MCF 10A (cell line): ENCODE results near the gene SCAPER. TPM values are rescaled to one million over a fixed set of nuclear protein-coding genes. Genes with fewer than 3 reads are reported as not detected.

Source experiments
- BruUV-seq: library from RNA; stranded (reverse); fragments of 400-500 nt; replicated peaks from 2 replicates; lab custom pipeline; 2021; lab: Mats Ljungman, UMichigan
- CTCF ChIA-PET: fragments of 300-600 bp; sonication (Branson Sonifier 250); formaldehyde crosslinking; extraction: SDS; loops from one replicate; lab custom pipeline; 2021; ENCODE audit warnings: antibody characterized with exemption, inconsistent platforms; lab: Yijun Ruan, JAX
- POLR2A ChIA-PET: fragments of 300-600, 350-650 bp; sonication (Branson Sonifier 250); formaldehyde crosslinking; extraction: SDS; loops from one replicate; lab custom pipeline; 2020; ENCODE audit warnings: antibody characterized with exemption, inconsistent platforms; lab: Yijun Ruan, JAX
- DNase-seq: peaks from one replicate; pipeline ENCODE4 v3.0.0-alpha.2; 2018; ENCODE audit not compliant: unreplicated experiment
- H3K27ac Mint-ChIP-seq: one replicate; pipeline ENCODE4 v1.8.0; 2022; ENCODE audit warnings: mild to moderate bottlenecking, low read depth, mixed read lengths; ENCODE audit not compliant: unreplicated experiment
- H3K27me3 Mint-ChIP-seq: one replicate; pipeline ENCODE4 v1.8.0; 2022; ENCODE audit warnings: mixed read lengths; ENCODE audit not compliant: insufficient read depth, unreplicated experiment
- H3K36me3 Mint-ChIP-seq: one replicate; pipeline ENCODE4 v1.8.0; 2022; ENCODE audit warnings: mild to moderate bottlenecking, moderate library complexity, mixed read lengths; ENCODE audit not compliant: insufficient read depth, unreplicated experiment
- H3K4me1 Mint-ChIP-seq: one replicate; pipeline ENCODE4 v1.8.0; 2022; ENCODE audit warnings: mixed read lengths; ENCODE audit not compliant: insufficient read depth, unreplicated experiment
- H3K4me3 Mint-ChIP-seq: one replicate; pipeline ENCODE4 v1.8.0; 2022; ENCODE audit warnings: mild to moderate bottlenecking, moderate library complexity, mixed read lengths; ENCODE audit not compliant: unreplicated experiment
- H3K9me3 Mint-ChIP-seq: one replicate; pipeline ENCODE4 v1.8.0; 2022; ENCODE audit warnings: mixed read lengths; ENCODE audit not compliant: unreplicated experiment
- CTCF ChIP-seq: fragments of 200-600 bp; IDR thresholded peaks from one replicate; pipeline ENCODE4 v1.8.0; 2022; ENCODE audit warnings: antibody characterized with exemption, mild to moderate bottlenecking; ENCODE audit not compliant: unreplicated experiment
- intact Hi-C: fragments of 100-400 bp; cut with micrococcal nuclease; formaldehyde crosslinking; loops from 2 replicates; pipeline ENCODE4 v1.14.1; 2022
- total RNA-seq: library from RNA; stranded (reverse); gene quantifications from 2 replicates; pipeline ENCODE4 v1.2.3, GENCODE V29; 2022

The SCAPER gene
- total RNA-seq, 1 experiment from 2014 or later, result 9.5 TPM

GRCh38 chr15:76773234-76773633 is 131.9 kb downstream of the SCAPER start:
- intact Hi-C loops, result no loop called here

GRCh38 chr15:76772776-76773175 is 132.4 kb downstream of the SCAPER start:
- no peak overlapping the region for H3K4me3 Mint-ChIP-seq

More at GRCh38 chr15:76773234-76773633, 131.9 kb downstream of the SCAPER start:
- Mint-ChIP-seq H3K27me3 (no peaks in the 10 kb centered on the region), H3K36me3 (peaks cover 6% of the 10 kb centered on the region), H3K27ac (no peak overlapping the region), H3K4me3 (no peak overlapping the region), H3K9me3 (peaks cover 10% of the 10 kb centered on the region), H3K4me1 (no peaks in the 10 kb centered on the region)
- POLR2A ChIA-PET, result interaction anchor here (0.6 kb wide), 1 partner anchor 19 kb away, joined by 3 read pairs; no protein-coding TSS in a partner anchor
- no TSS peak for BruUV-seq
- DNase-seq, result no peak
- CTCF ChIA-PET, result no interaction called here
- no peak for TF ChIP-seq CTCF

GRCh38 chr15:76764004-76764403 is 141.1 kb downstream of the SCAPER start:
- TF ChIP-seq CTCF, result no peak
- peaks cover 7% of the 10 kb centered on the region for H3K36me3 Mint-ChIP-seq
- H3K27me3 Mint-ChIP-seq, result no peaks in the 10 kb centered on the region
- intact Hi-C loops, result no loop called here
- ChIA-PET POLR2A (interaction anchor here (0.5 kb wide), 1 partner anchor 74 kb away, joined by 3 read pairs; no protein-coding TSS in a partner anchor), CTCF (no interaction called here)
- no peak overlapping the region for H3K4me3 Mint-ChIP-seq
- peaks cover 7% of the 10 kb centered on the region for H3K9me3 Mint-ChIP-seq
- no peaks in the 10 kb centered on the region for H3K4me1 Mint-ChIP-seq
- BruUV-seq, result no TSS peak
- H3K27ac Mint-ChIP-seq, result no peak overlapping the region
- no peak for DNase-seq

More at GRCh38 chr15:76772776-76773175, 132.4 kb downstream of the SCAPER start:
- ChIA-PET CTCF (interaction anchor here (0.5 kb wide), 1 partner anchor 17 kb away, joined by 3 read pairs; no protein-coding TSS in a partner anchor), POLR2A (interaction anchor here (0.6 kb wide), 1 partner anchor 19 kb away, joined by 3 read pairs; no protein-coding TSS in a partner anchor)
- no TSS peak for BruUV-seq
- H3K36me3 Mint-ChIP-seq, result peaks cover 6% of the 10 kb centered on the region
- H3K27ac Mint-ChIP-seq, result no peak overlapping the region
- peaks cover 10% of the 10 kb centered on the region for H3K9me3 Mint-ChIP-seq
- DNase-seq, result no peak
- no peaks in the 10 kb centered on the region for H3K4me1 Mint-ChIP-seq
- H3K27me3 Mint-ChIP-seq, result no peaks in the 10 kb centered on the region
- intact Hi-C loops, result no loop called here
- no peak for TF ChIP-seq CTCF

GRCh38 chr15:76763554-76763953 is 141.6 kb downstream of the SCAPER start:
- intact Hi-C loops, result no loop called here
- no peak overlapping the region for H3K4me3 Mint-ChIP-seq
- no peak for DNase-seq
- ChIA-PET POLR2A (no interaction called here), CTCF (no interaction called here)
- H3K27me3 Mint-ChIP-seq, result no peaks in the 10 kb centered on the region
- no peak overlapping the region for H3K27ac Mint-ChIP-seq
- H3K4me1 Mint-ChIP-seq, result no peaks in the 10 kb centered on the region
- H3K36me3 Mint-ChIP-seq, result peaks cover 7% of the 10 kb centered on the region
- BruUV-seq, result no TSS peak
- H3K9me3 Mint-ChIP-seq, result peaks cover 7% of the 10 kb centered on the region
- TF ChIP-seq CTCF, result no peak
